MM.1S (cell line): ENCODE measurements around the gene PDXK.

ENCODE experiments used
- DNase-seq: peaks from one replicate; pipeline ENCODE4 v3.0.0-alpha.2; 2015
- H2AFZ ChIP-seq: fragments of 300-600 bp; sonication (generic); 2 replicates; pipeline ENCODE4 v1.6.0; 2016; ENCODE audit warnings: antibody characterized with exemption, low read length
- H3F3A ChIP-seq: fragments of 300-600 bp; sonication (generic); 2 replicates; pipeline ENCODE4 v1.6.1; 2016; ENCODE audit warnings: mild to moderate bottlenecking, antibody characterized with exemption, low read length, moderate library complexity, mixed read lengths; ENCODE audit not compliant: insufficient read depth
- H3K27ac ChIP-seq: fragments of 300-600 bp; sonication (generic); 2 replicates; pipeline ENCODE4 v1.5.1; 2016; ENCODE audit warnings: mild to moderate bottlenecking, low read length
- H3K27me3 ChIP-seq: fragments of 300-600 bp; sonication (generic); replicated peaks from 2 replicates; pipeline ENCODE4 v1.6.0; 2016; ENCODE audit warnings: low read length; ENCODE audit not compliant: insufficient read depth
- H3K36me3 ChIP-seq: fragments of 300-600 bp; sonication (generic); replicated peaks from 2 replicates; pipeline ENCODE4 v1.6.1; 2016; ENCODE audit warnings: mild to moderate bottlenecking, low read length, mixed read lengths; ENCODE audit not compliant: insufficient read depth
- H3K4me1 ChIP-seq: fragments of 300-600 bp; sonication (generic); 2 replicates; pipeline ENCODE4 v1.6.1; 2016; ENCODE audit warnings: low read length, mixed read lengths
- H3K4me2 ChIP-seq: fragments of 300-600 bp; sonication (generic); 2 replicates; pipeline ENCODE4 v1.6.0; 2016; ENCODE audit warnings: low read depth, low read length
- H3K4me3 ChIP-seq: fragments of 300-600 bp; sonication (generic); 2 replicates; pipeline ENCODE4 v1.5.1; 2016; ENCODE audit warnings: low read length, mixed read lengths
- H3K79me2 ChIP-seq: fragments of 300-600 bp; sonication (generic); 2 replicates; pipeline ENCODE4 v1.6.1; 2016; ENCODE audit warnings: mixed run types, low read length, mixed read lengths
- H3K9ac ChIP-seq: fragments of 300-600 bp; sonication (generic); 2 replicates; pipeline ENCODE4 v1.6.1; 2016; ENCODE audit warnings: low read length, mixed read lengths
- H3K9me2 ChIP-seq: fragments of 300-600 bp; sonication (generic); replicated peaks from 2 replicates; pipeline ENCODE4 v1.6.1; 2016; ENCODE audit warnings: mild to moderate bottlenecking, low read length, mixed read lengths; ENCODE audit not compliant: insufficient read depth
- H3K9me3 ChIP-seq: fragments of 300-600 bp; sonication (generic); replicated peaks from 2 replicates; pipeline ENCODE4 v1.6.1; 2016; ENCODE audit warnings: mild to moderate bottlenecking, low read length, mixed read lengths; ENCODE audit not compliant: insufficient read depth
- H4K20me1 ChIP-seq: fragments of 300-600 bp; sonication (generic); 2 replicates; pipeline ENCODE4 v1.6.1; 2016; ENCODE audit warnings: mild to moderate bottlenecking, low read length, moderate library complexity, mixed read lengths; ENCODE audit not compliant: insufficient read depth
- CTCF ChIP-seq: fragments of 300-600 bp; sonication (generic); IDR thresholded peaks from 2 replicates; pipeline ENCODE4 v1.5.1; 2016; ENCODE audit warnings: antibody characterized with exemption, low read length, mixed read lengths
- EZH2 ChIP-seq: fragments of 300-600 bp; sonication (generic); optimal IDR thresholded peaks from 2 replicates; pipeline ENCODE3; 2017; ENCODE audit warnings: low read depth, mild to moderate bottlenecking, antibody characterized with exemption, low read length, mixed read lengths
- EZH2phosphoT487 ChIP-seq: fragments of 300-600 bp; sonication (generic); IDR thresholded peaks from 2 replicates; pipeline ENCODE4 v1.6.1; 2018; ENCODE audit warnings: antibody characterized with exemption, low read length

The PDXK gene

GRCh38 chr21:43808367-43808766 lies 89.4 kb downstream of the PDXK start:
- Histone ChIP-seq H3K9me3 (no peaks in the 10 kb centered on the region), H3K27me3 (no peaks in the 10 kb centered on the region), H3K4me3 (no peak overlapping the region), H3K4me1 (no peaks in the 10 kb centered on the region), H3K9me2 (no peaks in the 10 kb centered on the region), H3K4me2 (no peak overlapping the region), H3K9ac (no peak overlapping the region), H3F3A (peaks cover 15% of the 10 kb centered on the region), H2AFZ (no peak overlapping the region), H4K20me1 (no peaks in the 10 kb centered on the region), H3K36me3 (0 out of 2 replicates have a peak, but pooled peaks cover 6% of the 10 kb centered on the region), H3K27ac (no peak overlapping the region), H3K79me2 (0 out of 2 replicates have a peak, but pooled peaks cover 4% of the 10 kb centered on the region)
- TF ChIP-seq EZH2phosphoT487 = no peak
- TF ChIP-seq EZH2 = no peak
- no peak for TF ChIP-seq CTCF
- DNase-seq = no peak

GRCh38 chr21:43808832-43809251 lies 89.9 kb downstream of the PDXK start:
- no peak overlapping the region for H3K4me2 ChIP-seq
- no peaks in the 10 kb centered on the region for H3K27me3 ChIP-seq
- H3K27ac ChIP-seq = no peak overlapping the region
- no peak overlapping the region for H2AFZ ChIP-seq
- no peak overlapping the region for H3K4me3 ChIP-seq
- no peak for DNase-seq
- no peak overlapping the region for H3K9ac ChIP-seq
- H3K9me2 ChIP-seq = no peaks in the 10 kb centered on the region
- H3K79me2 ChIP-seq = 0 out of 2 replicates have a peak, but pooled peaks cover 3% of the 10 kb centered on the region
- H3F3A ChIP-seq = peaks cover 15% of the 10 kb centered on the region
- no peaks in the 10 kb centered on the region for H3K9me3 ChIP-seq
- H3K36me3 ChIP-seq = 0 out of 2 replicates have a peak, but pooled peaks cover 2% of the 10 kb centered on the region
- no peaks in the 10 kb centered on the region for H4K20me1 ChIP-seq
- H3K4me1 ChIP-seq = no peaks in the 10 kb centered on the region
- TF ChIP-seq EZH2 (no peak), CTCF (no peak), EZH2phosphoT487 (no peak)

- no peak overlapping the region for H2AFZ ChIP-seq
- H3K4me1 ChIP-seq = no peaks in the 10 kb centered on the region
- H3K79me2 ChIP-seq = no peaks in the 10 kb centered on the region
- H3K9ac ChIP-seq = no peak overlapping the region
- no peaks in the 10 kb centered on the region for H4K20me1 ChIP-seq
- no peak overlapping the region for H3K4me3 ChIP-seq
- H3K36me3 ChIP-seq = no peaks in the 10 kb centered on the region
- TF ChIP-seq EZH2phosphoT487 (no peak), EZH2 (no peak), CTCF (no peak)
- H3K27me3 ChIP-seq = no peaks in the 10 kb centered on the region
- H3K9me3 ChIP-seq = no peaks in the 10 kb centered on the region
- H3F3A ChIP-seq = peaks cover 15% of the 10 kb centered on the region
- H3K4me2 ChIP-seq = no peak overlapping the region
- no peak overlapping the region for H3K27ac ChIP-seq
- DNase-seq = no peak
- H3K9me2 ChIP-seq = no peaks in the 10 kb centered on the region
Measured at GRCh38 chr21:43809346-43809799, 90.4 kb downstream of the PDXK start.
